ENCODE measurements around the gene MRNIP. TPM values are rescaled to one million over a fixed set of nuclear protein-coding genes. Genes with fewer than 3 reads are reported as not detected.

The MRNIP gene
- total RNA-seq, 2 experiments from 2014 or later, result 19.8 to 24.9 TPM

GRCh38 chr5:179900711-179901110 lies 42.1 kb upstream of the MRNIP start:
- peaks cover 15% of the 10 kb centered on the region for H3K36me3 Mint-ChIP-seq
- no peaks in the 10 kb centered on the region for H3K9me3 Mint-ChIP-seq
- CTCF ChIA-PET, result no interaction called here
- intact Hi-C loops (cut with micrococcal nuclease), result loop anchor here (10.0 kb wide), 2 partner anchors 136 to 174 kb away; partner anchors contain the start of gene RNF130
- no peak overlapping the region for H3K27ac Mint-ChIP-seq
- H3K4me3 Mint-ChIP-seq, result no peak overlapping the region
- no peaks in the 10 kb centered on the region for H3K27me3 Mint-ChIP-seq
- POLR2A ChIA-PET, result no interaction called here
- H3K4me1 Mint-ChIP-seq (ENCODE audit: low read depth), result peaks cover 4% of the 10 kb centered on the region
- DNase-seq, result no peak

- intact Hi-C loops (cut with micrococcal nuclease), result loop anchor here (10.0 kb wide), 2 partner anchors 135 to 175 kb away; partner anchors contain the start of gene RNF130
- ChIA-PET CTCF (no interaction called here), POLR2A (no interaction called here)
- no peaks in the 10 kb centered on the region for H3K9me3 Mint-ChIP-seq
- peaks cover 16% of the 10 kb centered on the region for H3K36me3 Mint-ChIP-seq
- H3K4me3 Mint-ChIP-seq, result no peak overlapping the region
- H3K27ac Mint-ChIP-seq, result no peak overlapping the region
- H3K27me3 Mint-ChIP-seq, result no peaks in the 10 kb centered on the region
- DNase-seq, result no peak
- H3K4me1 Mint-ChIP-seq (ENCODE audit: low read depth), result peaks cover 4% of the 10 kb centered on the region
Measured at GRCh38 chr5:179900206-179900605, 41.6 kb upstream of the MRNIP start.

GRCh38 chr5:179895861-179896260 lies 37.2 kb upstream of the MRNIP start:
- POLR2A ChIA-PET, result no interaction called here

GRCh38 chr5:179893958-179894895 lies 35.6 kb upstream of the MRNIP start:
- intact Hi-C loops (cut with micrococcal nuclease), result no loop called here
- Mint-ChIP-seq H3K36me3 (peaks cover 24% of the 10 kb centered on the region), H3K4me1 (ENCODE audit: low read depth) (no peaks in the 10 kb centered on the region), H3K27me3 (no peaks in the 10 kb centered on the region), H3K4me3 (no peak overlapping the region), H3K27ac (no peak overlapping the region), H3K9me3 (no peaks in the 10 kb centered on the region)
- ChIA-PET POLR2A (no interaction called here), CTCF (no interaction called here)
- DNase-seq, result no peak

More at GRCh38 chr5:179895861-179896260, 37.2 kb upstream of the MRNIP start:
- Mint-ChIP-seq H3K4me1 (ENCODE audit: low read depth) (no peaks in the 10 kb centered on the region), H3K9me3 (no peaks in the 10 kb centered on the region), H3K36me3 (peaks cover 22% of the 10 kb centered on the region), H3K4me3 (no peak overlapping the region), H3K27ac (no peak overlapping the region), H3K27me3 (no peaks in the 10 kb centered on the region)
- CTCF ChIA-PET, result interaction anchor here (1.0 kb wide), 1 partner anchor 95 kb away, joined by 3 read pairs; no protein-coding TSS in a partner anchor
- no peak for DNase-seq
- intact Hi-C loops (cut with micrococcal nuclease), result no loop called here

- ChIA-PET CTCF (no interaction called here), POLR2A (no interaction called here)
- peaks cover 25% of the 10 kb centered on the region for H3K36me3 Mint-ChIP-seq
- DNase-seq, result no peak
- H3K27me3 Mint-ChIP-seq, result no peaks in the 10 kb centered on the region
- intact Hi-C loops (cut with micrococcal nuclease), result no loop called here
- no peak overlapping the region for H3K4me3 Mint-ChIP-seq
- no peaks in the 10 kb centered on the region for H3K9me3 Mint-ChIP-seq
- H3K27ac Mint-ChIP-seq, result no peak overlapping the region
- no peaks in the 10 kb centered on the region for H3K4me1 Mint-ChIP-seq (ENCODE audit: low read depth)
Measured at GRCh38 chr5:179893076-179893957, 34.7 kb upstream of the MRNIP start.

GRCh38 chr5:179892255-179892654 lies 33.6 kb upstream of the MRNIP start:
- Mint-ChIP-seq H3K4me3 (no peak overlapping the region), H3K4me1 (ENCODE audit: low read depth) (no peaks in the 10 kb centered on the region), H3K9me3 (no peaks in the 10 kb centered on the region), H3K27ac (no peak overlapping the region), H3K36me3 (peaks cover 29% of the 10 kb centered on the region), H3K27me3 (no peaks in the 10 kb centered on the region)
- CTCF ChIA-PET, result no interaction called here
- no peak for DNase-seq
- POLR2A ChIA-PET, result no interaction called here
- intact Hi-C loops (cut with micrococcal nuclease), result no loop called here

- ChIA-PET CTCF (no interaction called here), POLR2A (no interaction called here)
- no peaks in the 10 kb centered on the region for H3K27me3 Mint-ChIP-seq
- H3K4me1 Mint-ChIP-seq (ENCODE audit: low read depth), result no peaks in the 10 kb centered on the region
- H3K27ac Mint-ChIP-seq, result no peak overlapping the region
- intact Hi-C loops (cut with micrococcal nuclease), result no loop called here
- no peak for DNase-seq
- peaks cover 40% of the 10 kb centered on the region for H3K36me3 Mint-ChIP-seq
- no peaks in the 10 kb centered on the region for H3K9me3 Mint-ChIP-seq
- no peak overlapping the region for H3K4me3 Mint-ChIP-seq
Measured at GRCh38 chr5:179890751-179891682, 32.4 kb upstream of the MRNIP start.

- no peaks in the 10 kb centered on the region for H3K27me3 Mint-ChIP-seq
- no peak overlapping the region for H3K27ac Mint-ChIP-seq
- intact Hi-C loops (cut with micrococcal nuclease), result no loop called here
- peaks cover 48% of the 10 kb centered on the region for H3K36me3 Mint-ChIP-seq
- peaks cover under 1% of the 10 kb centered on the region for H3K9me3 Mint-ChIP-seq
- POLR2A ChIA-PET, result no interaction called here
- CTCF ChIA-PET, result no interaction called here
- no peak overlapping the region for H3K4me3 Mint-ChIP-seq
- no peaks in the 10 kb centered on the region for H3K4me1 Mint-ChIP-seq (ENCODE audit: low read depth)
- no peak for DNase-seq
Measured at GRCh38 chr5:179889885-179890284, 31.3 kb upstream of the MRNIP start.

- Mint-ChIP-seq H3K4me1 (ENCODE audit: low read depth) (no peaks in the 10 kb centered on the region), H3K4me3 (no peak overlapping the region), H3K27me3 (no peaks in the 10 kb centered on the region), H3K36me3 (peaks cover 64% of the 10 kb centered on the region), H3K27ac (no peak overlapping the region), H3K9me3 (peaks cover 19% of the 10 kb centered on the region)
- no peak for DNase-seq
- intact Hi-C loops (cut with micrococcal nuclease), result no loop called here
- POLR2A ChIA-PET, result no interaction called here
- CTCF ChIA-PET, result no interaction called here
Measured at GRCh38 chr5:179887802-179888201, 29.2 kb upstream of the MRNIP start.

- no peak for DNase-seq
- H3K27me3 Mint-ChIP-seq, result no peaks in the 10 kb centered on the region
- POLR2A ChIA-PET, result no interaction called here
- intact Hi-C loops (cut with micrococcal nuclease), result no loop called here
- CTCF ChIA-PET, result no interaction called here
- peaks cover 24% of the 10 kb centered on the region for H3K9me3 Mint-ChIP-seq
- no peak overlapping the region for H3K27ac Mint-ChIP-seq
- no peak overlapping the region for H3K4me3 Mint-ChIP-seq
- H3K36me3 Mint-ChIP-seq, result peaks cover 64% of the 10 kb centered on the region
- H3K4me1 Mint-ChIP-seq (ENCODE audit: low read depth), result no peaks in the 10 kb centered on the region
Measured at GRCh38 chr5:179887095-179887494, 28.5 kb upstream of the MRNIP start.

GRCh38 chr5:179886190-179886911 lies 27.7 kb upstream of the MRNIP start:
- no peak overlapping the region for H3K4me3 Mint-ChIP-seq
- H3K9me3 Mint-ChIP-seq, result peaks cover 25% of the 10 kb centered on the region
- H3K4me1 Mint-ChIP-seq (ENCODE audit: low read depth), result no peaks in the 10 kb centered on the region
- POLR2A ChIA-PET, result no interaction called here
- intact Hi-C loops (cut with micrococcal nuclease), result no loop called here
- no peak for DNase-seq
- H3K27me3 Mint-ChIP-seq, result no peaks in the 10 kb centered on the region
- H3K36me3 Mint-ChIP-seq, result peaks cover 63% of the 10 kb centered on the region
- H3K27ac Mint-ChIP-seq, result no peak overlapping the region
- CTCF ChIA-PET, result no interaction called here

Measured in activated CD4-positive, alpha-beta memory T cell treated with anti-CD3 and anti-CD28 coated beads for 36 hours (primary cell).